ENCODE measurements around the gene MTNR1A. TPM values are rescaled to one million over a fixed set of nuclear protein-coding genes. Genes with fewer than 3 reads are reported as not detected.

The MTNR1A gene
- total and polyA plus RNA-seq, 2 experiments from 2014 or later: 0.32 to 1.4 TPM

- TF ChIP-seq EZH2 (IDR thresholded peaks at IDR 0.05; ENCODE audit: low read depth, unreplicated experiment) (no peak), CREB1 (CRISPR knock-in tag; IDR thresholded peaks at IDR 0.05; ENCODE audit: low read depth) (no peak), ZNF114 (CRISPR knock-in tag; IDR thresholded peaks at IDR 0.05) (no peak), EZH2phosphoT487 (IDR thresholded peaks at IDR 0.05; ENCODE audit: unreplicated experiment) (no peak), ZNF331 (CRISPR knock-in tag; IDR thresholded peaks at IDR 0.05; ENCODE audit: low read depth) (no peak)
Measured at GRCh38 chr4:186584912-186585311, 29.5 kb upstream of the MTNR1A start (continued).

- Histone ChIP-seq H3K4me1 (ENCODE audit: insufficient read depth) (no peaks in the 10 kb centered on the region), H3K36me3 (ENCODE audit: insufficient read depth) (peaks cover 12% of the 10 kb centered on the region; the same call in 1 of the 2 replicates), H3F3A (replicated peaks; ENCODE audit: low read depth) (no peaks in the 10 kb centered on the region), H3K4me3 (no peak overlapping the region), H3K9me2 (ENCODE audit: insufficient read depth) (no peaks in the 10 kb centered on the region), H4K20me1 (replicated peaks; ENCODE audit: insufficient read depth) (no peaks in the 10 kb centered on the region), H3K27ac (ENCODE audit: low read depth) (no peak overlapping the region), H2AFZ (no peak overlapping the region), H3K79me2 (replicated peaks; ENCODE audit: insufficient read depth) (peaks cover 5% of the 10 kb centered on the region; the same call in 1 of the 2 replicates), H3K4me2 (no peak overlapping the region), H3K27me3 (ENCODE audit: insufficient read depth) (no peaks in the 10 kb centered on the region)
- H3K36me3 Mint-ChIP-seq (ENCODE audit: low read depth): peaks cover 42% of the 10 kb centered on the region
- no peaks in the 10 kb centered on the region; the same call in 2 of the 3 replicates for H3K4me1 Mint-ChIP-seq
- H3K9me3 Mint-ChIP-seq: peaks cover 15% of the 10 kb centered on the region
- TF ChIP-seq ZNF114 (CRISPR knock-in tag; IDR thresholded peaks at IDR 0.05) (no peak), EZH2phosphoT487 (IDR thresholded peaks at IDR 0.05; ENCODE audit: unreplicated experiment) (no peak), ZNF462 (CRISPR knock-in tag; IDR thresholded peaks at IDR 0.05) (no peak), ZNF331 (CRISPR knock-in tag; IDR thresholded peaks at IDR 0.05; ENCODE audit: low read depth) (no peak), POLR2AphosphoS5 (IDR thresholded peaks at IDR 0.05; ENCODE audit: low read depth) (no peak), REST (IDR thresholded peaks at IDR 0.05; ENCODE audit: unreplicated experiment) (no peak), EZH2 (IDR thresholded peaks at IDR 0.05; ENCODE audit: low read depth, unreplicated experiment) (no peak), NANOG (IDR thresholded peaks at IDR 0.05; ENCODE audit: borderline replicate concordance) (no peak), CREB1 (CRISPR knock-in tag; IDR thresholded peaks at IDR 0.05; ENCODE audit: low read depth) (no peak)
- H3K27me3 Mint-ChIP-seq (ENCODE audit: insufficient read depth, low read depth, poor library complexity): peaks cover 8% of the 10 kb centered on the region
- ATAC-seq (no peak), DNase-seq (ENCODE audit: low spot score) (no peak)
- H3K27ac Mint-ChIP-seq: no peak overlapping the region
- H3K4me3 Mint-ChIP-seq: no peak overlapping the region
Measured at GRCh38 chr4:186581421-186581820, 26.1 kb upstream of the MTNR1A start.
